Neural cell (in vitro differentiated cells): ENCODE results near the gene AFMID.

Experiments used
- EP300 ChIP-seq: fragments of 450-650 bp; conservative IDR thresholded peaks from 2 replicates; pipeline ENCODE4 v1.6.1; 2014; ENCODE audit warnings: antibody characterized with exemption, mild to moderate bottlenecking, moderate library complexity; ENCODE audit not compliant: poor library complexity, severe bottlenecking
- EZH2 ChIP-seq: fragments of 200-600, 300-800 bp; shearing (Covaris generic), sonication (generic); IDR thresholded peaks from 2 replicates; pipeline ENCODE4 v1.6.1; 2014; ENCODE audit warnings: antibody characterized with exemption, low read length, borderline replicate concordance, mild to moderate bottlenecking; ENCODE audit not compliant: insufficient read depth, poor library complexity, severe bottlenecking
- REST ChIP-seq: IDR thresholded peaks from 2 replicates; pipeline ENCODE4 v1.6.1; 2012; ENCODE audit warnings: borderline replicate concordance
- TF ChIP-seq, protein P1 (sequence below): fragments of 450-650 bp; IDR thresholded peaks from 2 replicates; pipeline ENCODE4 v1.5.1; 2014; ENCODE audit warnings: antibody characterized with exemption, mild to moderate bottlenecking, moderate library complexity; ENCODE audit not compliant: poor library complexity, severe bottlenecking

- TF ChIP-seq REST (no peak), EZH2 (no peak), EP300 (no peak)
- TF ChIP-seq, protein P1, sequence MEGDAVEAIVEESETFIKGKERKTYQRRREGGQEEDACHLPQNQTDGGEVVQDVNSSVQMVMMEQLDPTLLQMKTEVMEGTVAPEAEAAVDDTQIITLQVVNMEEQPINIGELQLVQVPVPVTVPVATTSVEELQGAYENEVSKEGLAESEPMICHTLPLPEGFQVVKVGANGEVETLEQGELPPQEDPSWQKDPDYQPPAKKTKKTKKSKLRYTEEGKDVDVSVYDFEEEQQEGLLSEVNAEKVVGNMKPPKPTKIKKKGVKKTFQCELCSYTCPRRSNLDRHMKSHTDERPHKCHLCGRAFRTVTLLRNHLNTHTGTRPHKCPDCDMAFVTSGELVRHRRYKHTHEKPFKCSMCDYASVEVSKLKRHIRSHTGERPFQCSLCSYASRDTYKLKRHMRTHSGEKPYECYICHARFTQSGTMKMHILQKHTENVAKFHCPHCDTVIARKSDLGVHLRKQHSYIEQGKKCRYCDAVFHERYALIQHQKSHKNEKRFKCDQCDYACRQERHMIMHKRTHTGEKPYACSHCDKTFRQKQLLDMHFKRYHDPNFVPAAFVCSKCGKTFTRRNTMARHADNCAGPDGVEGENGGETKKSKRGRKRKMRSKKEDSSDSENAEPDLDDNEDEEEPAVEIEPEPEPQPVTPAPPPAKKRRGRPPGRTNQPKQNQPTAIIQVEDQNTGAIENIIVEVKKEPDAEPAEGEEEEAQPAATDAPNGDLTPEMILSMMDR: no peak
These were observed 46.5 kb downstream of the AFMID start for GRCh38 chr17:78233678-78234077.
